ENCODE measurements around the gene PCDH9. TPM values are rescaled to one million over a fixed set of nuclear protein-coding genes. Genes with fewer than 3 reads are reported as not detected.

Gene PCDH9
- total RNA-seq, 2 donors from 2014 or later, result 0.12 to 0.34 TPM

DNA sequence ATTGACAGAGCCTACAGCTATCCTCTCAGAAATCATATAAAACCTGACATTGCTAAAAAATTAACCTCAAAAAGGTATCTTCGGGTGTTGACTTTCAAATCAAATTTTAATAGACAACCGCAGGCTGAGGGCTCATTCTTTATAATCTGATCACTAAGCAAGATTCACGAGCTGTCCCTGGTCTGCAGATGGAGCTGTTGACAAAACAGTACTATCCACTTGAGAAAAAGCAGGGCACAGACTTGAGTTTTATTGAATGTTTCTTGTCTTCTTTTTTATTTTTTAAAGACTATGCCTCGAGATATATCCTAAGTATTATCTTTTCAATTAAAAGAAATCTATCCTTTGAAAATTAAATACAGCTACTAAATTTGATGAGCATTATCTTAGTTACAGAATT is 540.5 kb downstream of the PCDH9 start:
- peaks cover 0 to 1% of the 10 kb centered on the region in 2 donors for H3K36me3 Mint-ChIP-seq (ENCODE audit: insufficient read depth in 2 of 2)
- peaks cover 1 to 6% of the 10 kb centered on the region in 2 donors for H3K9me3 Mint-ChIP-seq
- DNase-seq, result no peak
- H3K4me1 Mint-ChIP-seq (ENCODE audit: low read depth), result no peaks in the 10 kb centered on the region
- no peak overlapping the region for H3K27ac Mint-ChIP-seq
- H3K27me3 Mint-ChIP-seq (ENCODE audit: low read depth), result no peaks in the 10 kb centered on the region
- no peak overlapping the region for H3K4me3 Mint-ChIP-seq
- ATAC-seq (replicated peaks in 1 of 2), result no peak

DNA sequence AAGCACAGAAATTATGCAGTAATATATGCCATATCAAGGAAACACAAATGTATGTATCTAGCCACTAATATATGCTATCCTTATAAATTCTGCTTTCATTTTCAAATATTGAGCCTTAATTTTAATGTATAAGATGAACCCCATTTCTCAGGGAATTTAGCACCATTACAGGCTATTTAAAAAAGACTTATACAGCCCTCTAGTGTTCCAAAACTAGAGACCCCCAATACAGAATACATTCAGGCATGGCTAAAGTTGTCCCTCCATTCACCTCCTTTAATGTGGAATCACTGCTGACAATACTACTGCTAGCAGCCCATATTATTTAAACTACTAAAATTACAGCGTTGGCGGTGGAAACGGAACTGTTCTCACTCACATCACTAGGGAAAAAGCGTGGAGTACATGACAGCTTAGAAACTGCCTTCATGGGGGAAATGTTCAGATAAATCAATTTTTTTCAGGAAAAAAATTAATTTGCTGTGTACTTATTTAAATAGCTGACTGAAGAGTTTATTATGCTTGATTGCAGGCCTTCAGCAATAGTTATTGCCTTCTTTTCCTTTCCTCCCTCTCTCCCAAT is 541.0 kb downstream of the PCDH9 start:
- no peaks in the 10 kb centered on the region for H3K4me1 Mint-ChIP-seq (ENCODE audit: low read depth)
- DNase-seq (no peak), ATAC-seq (replicated peaks in 1 of 2) (no peak)
- no peak overlapping the region for H3K27ac Mint-ChIP-seq
- H3K4me3 Mint-ChIP-seq, result no peak overlapping the region
- peaks cover 0 to 2% of the 10 kb centered on the region in 2 donors for H3K36me3 Mint-ChIP-seq (ENCODE audit: insufficient read depth in 2 of 2)
- peaks cover 3 to 8% of the 10 kb centered on the region in 2 donors for H3K9me3 Mint-ChIP-seq
- H3K27me3 Mint-ChIP-seq (ENCODE audit: low read depth), result no peaks in the 10 kb centered on the region

DNA sequence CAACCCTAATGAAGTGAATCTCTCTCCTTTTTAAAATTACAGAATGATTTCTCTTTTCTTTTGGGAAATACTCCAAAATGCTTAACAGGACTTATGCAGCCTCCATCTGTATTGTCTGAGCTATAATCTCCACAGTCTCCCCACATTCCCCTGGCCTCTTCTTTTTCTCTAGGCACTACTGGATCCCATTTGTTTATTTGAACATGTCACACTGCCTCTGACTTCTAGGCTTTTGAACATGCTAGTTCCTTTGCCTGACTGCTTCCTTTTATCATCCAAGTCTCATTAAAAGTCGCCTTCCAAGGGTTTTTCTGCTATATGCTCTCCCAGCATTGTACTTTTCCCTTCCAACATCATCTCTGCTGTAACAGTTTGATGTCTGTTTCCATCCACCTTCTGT is 548.7 kb downstream of the PCDH9 start:
- H3K27ac Mint-ChIP-seq, result no peak overlapping the region
- ATAC-seq (replicated peaks in 1 of 2), result no peak
- no peaks in the 10 kb centered on the region for H3K4me1 Mint-ChIP-seq (ENCODE audit: low read depth)
- no peaks in the 10 kb centered on the region for H3K27me3 Mint-ChIP-seq (ENCODE audit: low read depth)
- peaks cover 7 to 10% of the 10 kb centered on the region in 2 donors for H3K9me3 Mint-ChIP-seq
- H3K4me3 Mint-ChIP-seq, result no peak overlapping the region
- H3K36me3 Mint-ChIP-seq (ENCODE audit: insufficient read depth in 2 of 2), result peaks cover 0 to 2% of the 10 kb centered on the region in 2 donors
- DNase-seq, result no peak

DNA sequence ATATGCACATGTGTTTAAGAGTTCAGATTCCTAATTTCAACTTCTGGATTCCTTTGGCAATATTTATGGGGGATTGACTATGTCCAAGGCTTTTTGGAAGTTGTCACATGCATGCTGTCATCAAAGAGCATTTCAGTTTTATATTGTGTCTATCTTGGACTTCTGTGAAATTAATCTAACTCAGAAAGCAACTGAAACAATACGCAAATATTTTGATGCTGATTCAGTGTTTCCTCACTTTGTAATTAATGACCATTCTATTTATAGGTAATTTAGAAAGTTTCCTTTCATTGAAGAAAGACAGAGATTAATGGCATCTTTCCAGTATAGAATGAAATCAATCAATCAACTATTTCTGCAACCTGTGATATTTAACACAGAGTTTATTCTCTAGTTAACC is 550.1 kb downstream of the PCDH9 start:
- DNase-seq (no peak), ATAC-seq (replicated peaks in 1 of 2) (no peak)
- peaks cover 0 to 2% of the 10 kb centered on the region in 2 donors for H3K36me3 Mint-ChIP-seq (ENCODE audit: insufficient read depth in 2 of 2)
- no peak overlapping the region for H3K4me3 Mint-ChIP-seq
- H3K27ac Mint-ChIP-seq, result no peak overlapping the region
- H3K27me3 Mint-ChIP-seq (ENCODE audit: low read depth), result no peaks in the 10 kb centered on the region
- no peaks in the 10 kb centered on the region for H3K4me1 Mint-ChIP-seq (ENCODE audit: low read depth)
- peaks cover 8% of the 10 kb centered on the region in 2 donors for H3K9me3 Mint-ChIP-seq

DNA sequence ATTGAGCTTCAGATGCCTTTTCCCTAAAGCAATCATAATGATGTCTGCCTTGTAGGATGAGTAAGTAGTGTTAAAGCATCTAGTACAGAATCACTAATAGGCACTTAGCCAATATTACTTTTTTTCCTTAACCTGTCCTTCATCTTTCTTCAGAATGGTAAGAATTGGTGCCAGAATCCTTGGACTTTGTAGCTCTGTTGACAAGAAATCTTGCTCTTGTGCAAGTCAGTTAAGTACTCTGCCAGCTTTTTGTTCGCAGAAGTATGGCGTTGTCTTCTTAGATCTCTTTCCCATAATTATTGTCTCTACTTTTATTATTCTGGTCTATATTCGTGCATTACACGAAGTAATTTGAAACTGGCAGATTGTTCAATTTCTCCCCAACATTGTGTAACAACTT is 554.5 kb downstream of the PCDH9 start:
- no peaks in the 10 kb centered on the region for H3K27me3 Mint-ChIP-seq (ENCODE audit: low read depth)
- no peak overlapping the region for H3K27ac Mint-ChIP-seq
- no peaks in the 10 kb centered on the region for H3K4me1 Mint-ChIP-seq (ENCODE audit: low read depth)
- no peaks in the 10 kb centered on the region for H3K36me3 Mint-ChIP-seq (ENCODE audit: insufficient read depth in 2 of 2)
- H3K4me3 Mint-ChIP-seq, result no peak overlapping the region
- peaks cover 5 to 6% of the 10 kb centered on the region in 2 donors for H3K9me3 Mint-ChIP-seq
- DNase-seq (no peak), ATAC-seq (replicated peaks in 1 of 2) (no peak)

DNA sequence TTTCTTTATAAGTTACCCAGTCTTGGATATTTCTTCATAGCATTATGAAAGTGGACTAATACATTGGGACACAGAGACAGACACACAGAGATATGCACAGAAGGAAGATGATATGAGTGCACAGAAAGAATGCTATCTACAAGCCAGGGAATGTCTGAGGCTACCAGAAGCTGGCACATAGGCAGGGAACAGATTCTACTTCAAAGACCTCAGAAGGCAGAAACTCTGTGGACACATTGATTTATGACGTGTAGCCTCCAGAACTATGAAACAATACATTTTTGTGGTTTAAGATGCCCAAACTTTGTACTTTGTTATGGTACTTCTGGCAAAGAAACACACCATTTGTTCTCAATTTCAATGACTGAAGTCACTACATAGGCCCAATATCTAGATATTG is 556.7 kb downstream of the PCDH9 start:
- H3K4me3 Mint-ChIP-seq, result no peak overlapping the region

DNA sequence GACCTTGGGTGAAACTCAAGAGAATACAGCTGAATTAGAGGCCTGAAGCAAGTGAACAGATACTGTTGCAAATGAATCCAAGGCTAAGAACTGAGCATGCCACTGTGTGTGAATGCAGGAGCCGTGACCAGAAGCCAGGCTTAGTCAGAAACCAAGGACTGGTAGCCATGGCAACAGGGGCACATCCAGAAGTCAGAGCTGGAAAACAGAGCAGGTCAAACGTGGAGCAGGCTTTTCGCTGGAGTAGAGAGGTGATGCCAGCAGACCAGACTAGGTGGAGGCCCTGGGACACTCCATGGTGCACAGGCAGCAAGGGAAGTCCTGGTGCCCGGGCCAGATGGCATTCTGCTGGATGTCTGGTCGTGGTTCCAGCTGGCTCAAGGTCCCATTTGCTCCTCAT is 564.1 kb downstream of the PCDH9 start:
- no peaks in the 10 kb centered on the region for H3K4me1 Mint-ChIP-seq (ENCODE audit: low read depth)
- H3K9me3 Mint-ChIP-seq, result peaks cover 0 to under 1% of the 10 kb centered on the region in 2 donors
- DNase-seq (no peak), ATAC-seq (replicated peaks in 1 of 2) (no peak)
- H3K4me3 Mint-ChIP-seq, result no peak overlapping the region
- no peaks in the 10 kb centered on the region for H3K27me3 Mint-ChIP-seq (ENCODE audit: low read depth)
- no peaks in the 10 kb centered on the region for H3K36me3 Mint-ChIP-seq (ENCODE audit: insufficient read depth in 2 of 2)
- H3K27ac Mint-ChIP-seq, result no peak overlapping the region

More for the DNA sequence above, 556.7 kb downstream of the PCDH9 start:
- H3K27ac Mint-ChIP-seq, result no peak overlapping the region
- no peaks in the 10 kb centered on the region for H3K4me1 Mint-ChIP-seq (ENCODE audit: low read depth)
- H3K36me3 Mint-ChIP-seq (ENCODE audit: insufficient read depth in 2 of 2), result no peaks in the 10 kb centered on the region
- H3K27me3 Mint-ChIP-seq (ENCODE audit: low read depth), result no peaks in the 10 kb centered on the region
- ATAC-seq (replicated peaks in 1 of 2) (no peak), DNase-seq (no peak)
- H3K9me3 Mint-ChIP-seq, result peaks cover 5 to 6% of the 10 kb centered on the region in 2 donors

DNA sequence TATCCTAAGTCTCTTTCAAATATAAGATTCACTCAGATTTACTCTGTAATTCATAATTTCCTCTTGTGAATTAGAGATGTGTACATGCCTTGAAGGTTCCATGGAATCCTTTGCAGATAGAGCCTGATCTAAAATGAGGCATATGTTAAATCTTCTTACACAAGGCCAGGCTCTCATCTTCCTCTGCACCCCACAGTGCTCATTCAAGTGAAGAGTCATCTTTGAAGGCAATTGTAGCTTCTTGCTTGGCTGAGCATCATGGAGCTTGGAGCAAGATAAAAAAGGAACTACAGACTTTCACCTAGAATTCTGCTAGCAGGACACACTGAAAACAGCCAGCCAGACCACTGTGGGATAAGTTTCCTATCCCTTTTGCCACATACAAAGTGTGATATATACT is 566.4 kb downstream of the PCDH9 start:
- DNase-seq, result no peak
- H3K27me3 Mint-ChIP-seq (ENCODE audit: low read depth), result no peaks in the 10 kb centered on the region

DNA sequence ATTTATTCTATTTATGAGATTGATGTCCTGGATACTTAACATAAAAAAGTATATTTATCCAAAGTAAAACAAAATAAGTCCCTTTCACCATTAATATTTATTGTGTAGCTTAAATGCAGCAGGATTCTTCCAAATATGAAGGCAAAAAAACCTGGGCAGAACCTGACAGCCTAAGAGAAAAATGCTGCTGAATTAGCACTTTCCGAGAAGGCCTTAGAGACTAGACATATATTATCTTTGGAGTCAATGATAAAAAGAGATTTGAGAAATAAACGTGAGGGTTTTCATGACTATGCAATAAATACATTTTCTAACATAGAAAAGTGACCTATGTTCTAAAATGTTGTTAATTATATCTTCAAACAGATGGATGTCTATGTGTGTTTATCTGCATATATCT is 566.9 kb downstream of the PCDH9 start:
- Mint-ChIP-seq H3K9me3 (no peaks in the 10 kb centered on the region), H3K36me3 (ENCODE audit: insufficient read depth in 2 of 2) (no peaks in the 10 kb centered on the region), H3K27ac (no peak overlapping the region), H3K4me1 (ENCODE audit: low read depth) (no peaks in the 10 kb centered on the region), H3K4me3 (no peak overlapping the region), H3K27me3 (ENCODE audit: low read depth) (no peaks in the 10 kb centered on the region)
- ATAC-seq (replicated peaks in 1 of 2) (no peak), DNase-seq (no peak)

More for the DNA sequence above, 566.4 kb downstream of the PCDH9 start:
- Mint-ChIP-seq H3K36me3 (ENCODE audit: insufficient read depth in 2 of 2) (no peaks in the 10 kb centered on the region), H3K9me3 (no peaks in the 10 kb centered on the region), H3K4me1 (ENCODE audit: low read depth) (no peaks in the 10 kb centered on the region), H3K4me3 (no peak overlapping the region), H3K27ac (no peak overlapping the region)
- ATAC-seq (replicated peaks in 1 of 2), result no peak

DNA sequence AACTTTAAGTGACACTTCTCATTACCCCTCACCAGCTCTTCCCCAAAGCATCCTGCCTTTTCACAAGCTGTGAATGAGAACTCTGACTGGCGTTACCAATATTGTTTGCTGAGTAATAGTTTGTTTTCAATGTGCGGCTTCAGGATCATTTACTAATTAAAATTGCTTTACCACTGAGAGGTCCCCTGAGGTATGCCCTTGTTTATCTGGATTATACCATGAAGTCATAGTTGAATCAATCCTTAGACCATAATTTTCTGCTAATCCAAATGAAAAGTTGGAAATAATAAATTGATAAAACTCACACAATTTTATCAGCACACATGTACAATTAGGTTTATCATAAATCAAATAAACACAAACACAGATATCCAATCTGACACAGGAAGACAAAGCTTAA is 568.8 kb downstream of the PCDH9 start:
- ATAC-seq (replicated peaks in 1 of 2) (no peak), DNase-seq (no peak)
- Mint-ChIP-seq H3K9me3 (no peaks in the 10 kb centered on the region), H3K36me3 (ENCODE audit: insufficient read depth in 2 of 2) (no peaks in the 10 kb centered on the region), H3K27me3 (ENCODE audit: low read depth) (no peaks in the 10 kb centered on the region), H3K27ac (no peak overlapping the region), H3K4me3 (no peak overlapping the region), H3K4me1 (ENCODE audit: low read depth) (no peaks in the 10 kb centered on the region)

DNA sequence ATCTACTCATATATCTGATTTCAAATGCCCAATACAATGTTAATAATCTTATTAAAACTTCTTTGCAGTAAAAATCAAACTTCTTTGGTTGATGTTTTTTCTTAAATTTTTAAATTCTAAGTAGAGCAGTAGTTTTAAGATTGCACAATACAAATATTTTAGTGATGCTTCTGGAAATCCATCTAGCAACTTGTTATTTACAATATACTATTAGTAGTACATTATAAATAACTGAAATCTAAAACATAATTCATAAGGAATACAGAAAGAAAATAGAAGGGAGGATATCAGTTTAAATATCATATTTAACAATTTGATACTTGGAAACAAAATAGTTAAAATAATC is 569.7 kb downstream of the PCDH9 start:
- Mint-ChIP-seq H3K4me1 (ENCODE audit: low read depth) (no peaks in the 10 kb centered on the region), H3K27me3 (ENCODE audit: low read depth) (no peaks in the 10 kb centered on the region), H3K4me3 (no peak overlapping the region), H3K36me3 (ENCODE audit: insufficient read depth in 2 of 2) (no peaks in the 10 kb centered on the region), H3K9me3 (no peaks in the 10 kb centered on the region), H3K27ac (no peak overlapping the region)
- ATAC-seq (replicated peaks in 1 of 2) (no peak), DNase-seq (no peak)

DNA sequence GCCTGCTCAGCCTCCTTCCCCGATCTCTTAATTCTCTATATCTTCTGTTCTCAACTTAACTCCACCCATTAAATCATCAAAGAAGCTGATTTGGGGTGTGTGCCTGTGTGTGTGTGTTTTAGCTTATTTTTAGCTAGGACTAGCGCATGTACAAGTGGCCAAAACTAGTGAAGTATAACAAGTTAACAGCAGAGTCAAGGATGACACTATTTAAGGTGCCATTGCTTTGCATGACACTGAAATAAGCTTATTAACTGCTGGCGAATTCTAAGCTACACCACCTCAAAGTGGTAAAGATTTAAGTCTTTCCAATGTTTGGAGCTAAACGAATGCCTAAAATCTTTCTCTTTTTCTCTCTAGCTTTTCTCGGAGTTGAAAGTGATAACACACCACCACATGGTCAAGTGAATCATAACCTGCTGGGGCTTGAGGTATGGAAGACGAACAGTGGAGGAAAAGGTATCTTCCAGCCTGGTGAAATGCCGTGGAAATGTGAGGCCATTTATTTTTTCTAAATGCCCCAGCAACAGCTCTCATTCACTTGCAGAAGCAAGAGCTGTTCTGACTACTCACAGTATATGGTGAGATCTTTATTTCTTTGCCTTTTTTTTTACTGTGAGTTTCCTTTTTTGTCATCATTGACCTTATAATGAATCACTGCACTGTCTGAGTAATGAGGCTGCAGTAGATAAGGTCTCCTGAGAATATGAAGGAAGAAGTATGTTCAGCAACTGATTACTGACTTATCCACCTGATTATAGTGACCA is 570.3 kb downstream of the PCDH9 start:
- Mint-ChIP-seq H3K36me3 (ENCODE audit: insufficient read depth in 2 of 2) (no peaks in the 10 kb centered on the region), H3K27me3 (ENCODE audit: low read depth) (no peaks in the 10 kb centered on the region), H3K4me1 (ENCODE audit: low read depth) (no peaks in the 10 kb centered on the region), H3K9me3 (no peaks in the 10 kb centered on the region), H3K27ac (no peak overlapping the region), H3K4me3 (no peak overlapping the region)
- DNase-seq, result no peak
- peak; percentile 58 to 67 for ATAC-seq (replicated peaks in 1 of 2)

DNA sequence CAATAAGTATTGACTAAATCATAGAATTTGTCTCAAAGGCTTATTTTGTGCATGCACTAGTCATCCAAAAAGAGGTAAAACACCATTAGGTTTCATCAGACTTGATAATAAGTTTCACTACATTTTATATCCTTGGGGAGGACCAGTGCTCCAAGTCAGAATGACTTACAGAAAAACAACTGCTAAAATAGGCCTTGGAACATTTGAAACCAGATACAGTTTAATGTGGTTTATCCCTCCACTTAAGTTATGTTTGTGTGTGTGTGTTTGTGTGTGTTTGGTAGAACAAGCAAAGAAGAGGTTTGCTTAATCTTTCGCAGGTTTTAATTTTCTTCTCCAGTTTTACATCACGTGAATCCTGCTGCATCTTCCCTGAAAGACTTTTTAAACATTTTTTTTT is 570.9 kb downstream of the PCDH9 start:
- DNase-seq, result no peak

More for the DNA sequence above, 570.9 kb downstream of the PCDH9 start:
- H3K27ac Mint-ChIP-seq, result no peak overlapping the region
- H3K4me1 Mint-ChIP-seq (ENCODE audit: low read depth), result no peaks in the 10 kb centered on the region
- no peaks in the 10 kb centered on the region for H3K27me3 Mint-ChIP-seq (ENCODE audit: low read depth)
- H3K36me3 Mint-ChIP-seq (ENCODE audit: insufficient read depth in 2 of 2), result no peaks in the 10 kb centered on the region
- no peak overlapping the region for H3K4me3 Mint-ChIP-seq
- no peaks in the 10 kb centered on the region for H3K9me3 Mint-ChIP-seq
- no peak for ATAC-seq (replicated peaks in 1 of 2)
